T-cell (primary cell): ENCODE results near the gene SON. TPM values are rescaled to one million over a fixed set of nuclear protein-coding genes. Genes with fewer than 3 reads are reported as not detected.
"Not testable (repeated sequence)": the region's sequence is repeated elsewhere in the genome, so short reads cannot be mapped to it uniquely, and the experiment has no call there.

Experiments used
- ATAC-seq, 4 experiments: fragments of 200-7000 bp in 3 of 4; fragments of 150-1000 bp in 1 of 4; cut with Tn5 transposase; replicated peaks in 1 of 4; 1 replicate in 3 of 4; 2 replicates in 1 of 4; pipeline ENCODE4 v1.10.0; 2021; ENCODE audit warnings: moderate library complexity in 3 of 4, mild to moderate bottlenecking in 2 of 4, moderate number of reproducible peaks in 1 of 4
- CTCF ChIA-PET, 2 donors: fragments of 300-600 bp; sonication (Branson Sonifier 250); formaldehyde crosslinking; loops; one replicate each; lab custom pipeline; 2022; ENCODE audit warnings: antibody characterized with exemption in 2 of 2; lab: Charles Lee
- POLR2A ChIA-PET, 2 donors: fragments of 300-600 bp; sonication (Branson Sonifier 250); formaldehyde crosslinking; loops; one replicate each; lab custom pipeline; 2022; ENCODE audit warnings: antibody characterized with exemption in 2 of 2; lab: Charles Lee
- DNase-seq, 35 experiments: peaks; one replicate each; pipeline versions ENCODE4 v3.0.0 to v3.0.0-alpha.2; 2013 to 2023
- H3K27ac ChIP-seq: one replicate; pipeline ENCODE4 v1.5.1; 2013; ENCODE audit warnings: low read length
- H3K27me3 ChIP-seq, 2 experiments: replicated peaks in 1 of 2; 1 replicate in 1 of 2; 2 replicates in 1 of 2; pipeline versions ENCODE4 v1.6.1 to v1.7.0; 2013; ENCODE audit warnings: low read length in 1 of 2, mixed read lengths in 1 of 2; ENCODE audit not compliant: control insufficient read depth in 2 of 2, insufficient read depth in 2 of 2; ENCODE audit errors: extremely low read depth in 1 of 2
- H3K36me3 ChIP-seq, 2 donors: 1 replicate in 1 of 2; 2 replicates in 1 of 2; pipeline versions ENCODE4 v1.6.1 to v1.7.0; 2013; ENCODE audit warnings: low read length in 1 of 2; ENCODE audit not compliant: control insufficient read depth in 2 of 2, insufficient read depth in 1 of 2; ENCODE audit errors: extremely low read depth in 1 of 2
- H3K4me1 ChIP-seq, 2 experiments: 1 replicate in 1 of 2; 2 replicates in 1 of 2; pipeline versions ENCODE4 v1.6.1 to v1.7.0; 2013; ENCODE audit warnings: low read length in 2 of 2, mixed read lengths in 1 of 2; ENCODE audit not compliant: insufficient read depth in 2 of 2, control insufficient read depth in 1 of 2; ENCODE audit errors: extremely low read depth in 1 of 2
- H3K4me3 ChIP-seq, 2 donors: 1 replicate in 1 of 2; 2 replicates in 1 of 2; pipeline versions ENCODE4 v1.5.1 to v1.7.0; 2013; ENCODE audit warnings: mild to moderate bottlenecking in 2 of 2, low read length in 1 of 2, moderate library complexity in 1 of 2; ENCODE audit not compliant: control insufficient read depth in 1 of 2; ENCODE audit errors: extremely low read depth in 1 of 2
- H3K9me3 ChIP-seq: 2 replicates; pipeline ENCODE4 v1.7.0; 2013
- H3K27ac Mint-ChIP-seq, 2 donors: one replicate each; pipeline ENCODE4 v1.8.0; 2020 to 2021; ENCODE audit warnings: mild to moderate bottlenecking in 2 of 2, mixed read lengths in 2 of 2
- H3K27me3 Mint-ChIP-seq, 2 donors: one replicate each; pipeline ENCODE4 v1.8.0; 2021 to 2022; ENCODE audit warnings: mixed read lengths in 2 of 2
- H3K36me3 Mint-ChIP-seq: one replicate; pipeline ENCODE4 v1.8.0; 2021; ENCODE audit warnings: mixed read lengths
- H3K4me1 Mint-ChIP-seq, 3 donors: one replicate each; pipeline ENCODE4 v1.8.0; 2020 to 2022; ENCODE audit warnings: mixed read lengths in 3 of 3, mild to moderate bottlenecking in 1 of 3
- H3K4me3 Mint-ChIP-seq, 3 donors: one replicate each; pipeline ENCODE4 v1.8.0; 2020 to 2022; ENCODE audit warnings: mild to moderate bottlenecking in 3 of 3, mixed read lengths in 3 of 3, moderate library complexity in 3 of 3
- H3K9me3 Mint-ChIP-seq, 3 donors: one replicate each; pipeline ENCODE4 v1.8.0; 2020 to 2022; ENCODE audit warnings: mixed read lengths in 3 of 3
- WGBS: methylation state at CpG from one replicate; pipeline ENCODE4 v1.1.5; 2013; ENCODE audit warnings: missing lambda C conversion rate; ENCODE audit not compliant: insufficient coverage; 5-methylcytosine and 5-hydroxymethylcytosine counted together
- total RNA-seq, 35 experiments: library from RNA in 6 of 35; stranded (reverse) in 6 of 35; fragments of 120-200 nt in 1 of 35; gene quantifications; one replicate each; pipeline versions ENCODE4 v1.2.1 to v1.2.4 and lab custom pipeline; 2013 to 2026

The SON gene
- total RNA-seq (100 to 1,000 TPM; 360 to 418 (median 374) TPM), total RNA-seq (lab: John Stamatoyannopoulos, UW) (279 to 652 (median 406) reads per million in 29 experiments)
- 314 TPM for total RNA-seq (2013)

GRCh38 chr21:33542640-33543504 lies at the start of gene SON:
Gene SON, plus strand, starts transcription at chr21:33543038. Its CDS starts 55 bp downstream, at chr21:33543093.
- POLR2A ChIA-PET = interaction anchor here (0.7 to 2.6 kb wide), 12 partner anchors 8 to 819 kb away, joined by 3 to 14 read pairs (median 4); partner anchors contain the start of gene TMEM50B (in 1 of the 2)
- H3K27ac Mint-ChIP-seq = peak within 1 kb of the TSS; percentile 100
- peaks cover 24 to 41% of the 10 kb centered on the region in 2 experiments for H3K4me1 ChIP-seq
- H3K36me3 Mint-ChIP-seq = peaks cover 8% of the 10 kb centered on the region
- H3K9me3 ChIP-seq = no peaks in the 10 kb centered on the region
- H3K27ac ChIP-seq = peak within 1 kb of the TSS; percentile 100
- H3K4me1 Mint-ChIP-seq = peaks cover 49 to 52% (median 49%) of the 10 kb centered on the region in 3 donors
- WGBS = 0% methylated on average over 56 of the region's 57 CpGs
- H3K4me3 Mint-ChIP-seq = peak within 1 kb of the TSS; percentile 94 to 99 (median 98)
- peaks cover 0 to 20% of the 10 kb centered on the region in 2 donors for H3K36me3 ChIP-seq
- ATAC-seq (peak; percentile 90 to 92 (median 92)), DNase-seq (peak; percentile 86 to 99 (median 98))
- peak within 1 kb of the TSS; percentile 94 to 100 for H3K4me3 ChIP-seq
- H3K9me3 Mint-ChIP-seq = no peaks in the 10 kb centered on the region
- H3K27me3 ChIP-seq = no peaks in the 10 kb centered on the region
- CTCF ChIA-PET = interaction anchor here (0.5 to 1.5 kb wide), 7 partner anchors 15 to 593 kb away, joined by 3 to 5 read pairs (median 3); partner anchors contain the start of genes DNAJC28 (in 1 of the 2) and TMEM50B (in 1 of the 2)
- H3K27me3 Mint-ChIP-seq = no peaks in the 10 kb centered on the region

- no peak overlapping the region for H3K4me3 Mint-ChIP-seq
- ATAC-seq = no peak
- CTCF ChIA-PET = no interaction called here
Measured at GRCh38 chr21:33493756-33494155, 49.1 kb upstream of the SON start.

GRCh38 chr21:33495743-33496142 lies 47.1 kb upstream of the SON start:
- DNase-seq (no peak), ATAC-seq (no peak)
- Mint-ChIP-seq H3K36me3 (no peaks in the 10 kb centered on the region), H3K27ac (no peak overlapping the region), H3K4me3 (no peak overlapping the region), H3K4me1 (peaks cover 8 to 13% (median 10%) of the 10 kb centered on the region in 3 donors), H3K9me3 (no peaks in the 10 kb centered on the region), H3K27me3 (no peaks in the 10 kb centered on the region)
- no peak overlapping the region for H3K27ac ChIP-seq
- H3K4me3 ChIP-seq = no peak overlapping the region
- ChIA-PET POLR2A (no interaction called here), CTCF (no interaction called here)
- no peaks in the 10 kb centered on the region for H3K36me3 ChIP-seq
- H3K4me1 ChIP-seq = peaks cover 4 to 12% of the 10 kb centered on the region in 2 experiments
- H3K27me3 ChIP-seq = peaks cover 0 to 5% of the 10 kb centered on the region in 2 experiments
- H3K9me3 ChIP-seq = no peaks in the 10 kb centered on the region
- 69% methylated on average over 4 of the region's 4 CpGs for WGBS

More at GRCh38 chr21:33493756-33494155, 49.1 kb upstream of the SON start:
- Histone ChIP-seq H3K4me3 (no peak overlapping the region), H3K27ac (no peak overlapping the region), H3K4me1 (peaks cover 5 to 13% of the 10 kb centered on the region in 2 experiments), H3K27me3 (peaks cover 0 to 5% of the 10 kb centered on the region in 2 experiments), H3K9me3 (no peaks in the 10 kb centered on the region), H3K36me3 (no peaks in the 10 kb centered on the region)
- H3K4me1 Mint-ChIP-seq = peaks cover 10 to 14% (median 11%) of the 10 kb centered on the region in 3 donors
- no peaks in the 10 kb centered on the region for H3K27me3 Mint-ChIP-seq
- no peaks in the 10 kb centered on the region for H3K36me3 Mint-ChIP-seq
- H3K27ac Mint-ChIP-seq = no peak overlapping the region
- WGBS = no CpG with 5 or more reads among the region's 3 CpGs
- POLR2A ChIA-PET = no interaction called here
- DNase-seq = no peak
- no peaks in the 10 kb centered on the region for H3K9me3 Mint-ChIP-seq

- Mint-ChIP-seq H3K4me1 (peaks cover 5 to 7% (median 6%) of the 10 kb centered on the region in 3 donors), H3K27ac (no peak overlapping the region), H3K27me3 (no peaks in the 10 kb centered on the region), H3K9me3 (no peaks in the 10 kb centered on the region), H3K36me3 (no peaks in the 10 kb centered on the region), H3K4me3 (no peak overlapping the region)
- H3K4me1 ChIP-seq = peaks cover 0 to 7% of the 10 kb centered on the region in 2 experiments
- ChIA-PET CTCF (no interaction called here), POLR2A (no interaction called here)
- H3K9me3 ChIP-seq = no peaks in the 10 kb centered on the region
- peaks cover 0 to 5% of the 10 kb centered on the region in 2 experiments for H3K27me3 ChIP-seq
- no peaks in the 10 kb centered on the region for H3K36me3 ChIP-seq
- DNase-seq (no peak), ATAC-seq (no peak)
- no peak overlapping the region for H3K4me3 ChIP-seq
- 82% methylated on average over 6 of the region's 7 CpGs for WGBS
- no peak overlapping the region for H3K27ac ChIP-seq
Measured at GRCh38 chr21:33496345-33496744, 46.5 kb upstream of the SON start.

GRCh38 chr21:33505833-33506232 lies 37.0 kb upstream of the SON start:
- H3K27me3 Mint-ChIP-seq = no peaks in the 10 kb centered on the region
- Histone ChIP-seq H3K4me1 (no peaks in the 10 kb centered on the region), H3K4me3 (no peak overlapping the region), H3K36me3 (peaks cover 15 to 51% of the 10 kb centered on the region in 2 donors), H3K27me3 (no peaks in the 10 kb centered on the region), H3K27ac (no peak overlapping the region), H3K9me3 (no peaks in the 10 kb centered on the region)
- H3K9me3 Mint-ChIP-seq = peaks cover 0 to 7% (median 0%) of the 10 kb centered on the region in 3 donors
- no peak overlapping the region for H3K4me3 Mint-ChIP-seq
- ATAC-seq (no peak), DNase-seq (no peak)
- no peak overlapping the region for H3K27ac Mint-ChIP-seq
- CTCF ChIA-PET = interaction anchor here in 1 of 2 donors (0.6 to 1.0 kb wide), 2 partner anchors 306 to 387 kb away, joined by 3 to 4 read pairs; no protein-coding TSS in a partner anchor
- POLR2A ChIA-PET = no interaction called here
- H3K4me1 Mint-ChIP-seq = no peaks in the 10 kb centered on the region
- WGBS = 90% methylated on average over 2 of the region's 8 CpGs
- peaks cover 58% of the 10 kb centered on the region for H3K36me3 Mint-ChIP-seq

- POLR2A ChIA-PET, H3K9me3 Mint-ChIP-seq, DNase-seq, H3K4me3 Mint-ChIP-seq, H3K4me1 Mint-ChIP-seq, H3K27me3 ChIP-seq, H3K4me1 ChIP-seq, H3K27me3 Mint-ChIP-seq, H3K9me3 ChIP-seq, H3K27ac ChIP-seq, H3K27ac Mint-ChIP-seq, H3K4me3 ChIP-seq, ATAC-seq, CTCF ChIA-PET: not testable (repeated sequence)
- WGBS = no CpG with 5 or more reads among the region's 1 CpG
- peaks cover 15 to 55% of the 10 kb centered on the region in 2 donors for H3K36me3 ChIP-seq
- peaks cover 68% of the 10 kb centered on the region for H3K36me3 Mint-ChIP-seq
Measured at GRCh38 chr21:33507003-33507402, 35.8 kb upstream of the SON start.
